ENCODE data around the gene SNAI3.

GRCh38 chr16:88631920-88632586, 54.3 kb downstream of the SNAI3 start:
- TF ChIP-seq CTCF (conservative IDR thresholded peaks at IDR 0.05; ENCODE audit: low read length) (no peak), EZH2phosphoT487 (IDR thresholded peaks at IDR 0.05; ENCODE audit: borderline replicate concordance) (no peak)
